ENCODE results near the gene ARHGAP32.

Gene ARHGAP32

GRCh38 chr11:129109701-129110100, 82.4 kb downstream of the ARHGAP32 start:
- no peak for DNase-seq (ENCODE audit: low read depth)

- no peak for DNase-seq (ENCODE audit: low read depth)
Measured at GRCh38 chr11:129106788-129107187, 85.3 kb downstream of the ARHGAP32 start.

- no peak for DNase-seq (ENCODE audit: low read depth)
Measured at GRCh38 chr11:129102756-129103155, 89.4 kb downstream of the ARHGAP32 start.

GRCh38 chr11:129102225-129102624, 89.9 kb downstream of the ARHGAP32 start:
- DNase-seq (ENCODE audit: low read depth) = no peak

GRCh38 chr11:129093283-129093682, 98.8 kb downstream of the ARHGAP32 start:
- DNase-seq (ENCODE audit: low read depth) = no peak

- no peak for DNase-seq (ENCODE audit: low read depth)
Measured at GRCh38 chr11:129090056-129090455, 102.1 kb downstream of the ARHGAP32 start.

DNA sequence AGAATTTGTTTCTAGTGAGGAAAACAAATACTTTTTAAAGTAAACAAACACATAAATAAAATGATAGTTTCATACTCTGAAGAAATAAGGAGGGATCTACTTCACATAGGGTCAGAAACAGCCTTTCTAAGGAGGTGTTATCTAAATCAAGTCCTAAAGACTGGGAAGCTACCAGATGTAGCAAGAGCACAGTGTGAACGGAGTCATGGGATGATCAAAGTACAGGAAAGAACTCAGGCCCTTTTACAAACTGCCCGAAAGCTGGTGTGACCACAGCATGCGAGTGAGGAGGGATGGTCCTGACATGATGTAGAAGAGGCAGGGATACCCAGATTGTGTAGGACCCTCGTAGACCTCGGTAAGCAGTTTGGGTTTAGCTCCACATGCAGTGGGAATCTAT, 102.8 kb downstream of the ARHGAP32 start:
- no peak for DNase-seq (ENCODE audit: low read depth)

DNA sequence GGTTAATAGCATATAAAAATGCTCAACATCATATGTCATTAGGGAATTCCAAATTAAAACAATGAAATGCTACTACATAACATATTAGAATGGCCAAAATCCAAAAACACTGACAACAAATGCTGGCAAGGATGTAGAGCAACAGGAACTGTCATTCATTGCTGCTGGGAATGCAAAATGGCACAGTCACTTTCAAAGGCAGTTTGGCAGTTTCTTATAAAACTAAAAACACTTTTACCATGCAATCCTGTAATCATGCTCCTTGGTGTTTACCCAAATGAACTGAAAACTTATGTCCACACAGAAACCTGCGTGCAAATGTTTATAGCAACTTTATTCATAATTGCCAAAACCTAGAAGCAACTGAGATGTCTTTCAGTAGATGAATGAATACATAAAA, 105.1 kb downstream of the ARHGAP32 start:
- no peak for DNase-seq (ENCODE audit: low read depth)

DNA sequence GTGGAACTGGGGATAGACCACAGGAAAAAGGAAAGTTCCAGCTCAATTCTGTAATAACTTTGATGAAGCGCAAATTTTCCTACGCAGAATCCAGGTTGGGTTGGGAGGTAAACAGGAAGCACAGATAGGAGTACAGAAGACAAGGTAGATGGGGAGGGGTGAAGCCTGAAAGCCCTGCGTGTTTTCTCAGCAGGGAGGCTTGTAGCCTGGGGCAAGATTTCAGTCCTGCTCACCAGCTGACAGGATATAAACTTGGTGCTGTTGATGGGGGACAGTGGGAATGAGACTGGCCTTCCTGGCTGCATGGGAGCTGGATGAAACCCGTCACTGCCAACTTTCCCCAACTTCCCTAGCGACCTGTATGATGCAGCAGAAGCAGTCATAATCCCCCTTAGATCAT, 114.9 kb downstream of the ARHGAP32 start:
- DNase-seq (ENCODE audit: low read depth) = no peak

- DNase-seq (ENCODE audit: low read depth) = no peak
Measured at GRCh38 chr11:129075757-129076156, 116.4 kb downstream of the ARHGAP32 start.

- no peak for DNase-seq (ENCODE audit: low read depth)
Measured at GRCh38 chr11:129067454-129067853, 124.7 kb downstream of the ARHGAP32 start.

- DNase-seq (ENCODE audit: low read depth) = no peak
Measured at GRCh38 chr11:129066229-129066628, 125.9 kb downstream of the ARHGAP32 start.

- no peak for DNase-seq (ENCODE audit: low read depth)
Measured at GRCh38 chr11:129063118-129063517, 129.0 kb downstream of the ARHGAP32 start.

GRCh38 chr11:129061492-129062230, 130.5 kb downstream of the ARHGAP32 start:
- DNase-seq (ENCODE audit: low read depth) = no peak

- no peak for DNase-seq (ENCODE audit: low read depth)
Measured at GRCh38 chr11:129056916-129057315, 135.2 kb downstream of the ARHGAP32 start.

DNA sequence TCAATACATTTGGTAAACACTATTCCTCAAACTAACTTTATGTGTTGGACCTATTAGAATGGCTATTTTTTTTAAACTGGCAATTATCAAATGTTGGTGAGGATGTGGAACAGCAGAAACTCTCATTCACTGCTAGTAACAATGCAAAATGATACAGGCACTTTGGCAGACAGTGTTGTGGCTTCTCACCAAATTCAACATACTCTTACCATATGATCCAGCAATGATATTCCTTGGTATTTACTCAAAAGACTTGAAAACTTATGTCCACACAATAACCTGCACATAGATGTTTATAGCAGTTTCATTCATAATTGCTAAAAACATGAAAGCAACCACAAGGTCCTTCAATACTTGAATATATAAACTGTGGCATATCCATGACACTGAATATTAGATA, 136.9 kb downstream of the ARHGAP32 start:
- DNase-seq (ENCODE audit: low read depth) = no peak

DNA sequence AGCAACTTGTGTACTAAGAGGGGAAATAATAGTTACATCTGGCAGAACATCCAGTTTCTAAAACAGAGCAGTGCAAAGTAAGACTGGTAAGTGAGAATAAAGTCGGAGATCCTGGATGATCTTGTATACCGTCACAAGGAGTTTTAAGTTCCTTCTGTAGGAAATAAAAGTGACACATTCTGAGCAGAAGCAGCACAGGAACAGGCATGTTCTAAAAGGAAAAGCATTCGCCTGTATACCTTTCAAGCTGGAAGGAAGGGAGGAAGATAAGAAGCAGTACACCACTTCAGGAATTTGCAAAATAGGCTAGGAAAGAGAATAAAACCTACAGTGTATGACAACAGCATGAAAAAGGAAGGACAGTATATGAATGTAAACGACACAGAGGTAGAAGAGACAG, 143.2 kb downstream of the ARHGAP32 start:
- DNase-seq (ENCODE audit: low read depth) = no peak

DNA sequence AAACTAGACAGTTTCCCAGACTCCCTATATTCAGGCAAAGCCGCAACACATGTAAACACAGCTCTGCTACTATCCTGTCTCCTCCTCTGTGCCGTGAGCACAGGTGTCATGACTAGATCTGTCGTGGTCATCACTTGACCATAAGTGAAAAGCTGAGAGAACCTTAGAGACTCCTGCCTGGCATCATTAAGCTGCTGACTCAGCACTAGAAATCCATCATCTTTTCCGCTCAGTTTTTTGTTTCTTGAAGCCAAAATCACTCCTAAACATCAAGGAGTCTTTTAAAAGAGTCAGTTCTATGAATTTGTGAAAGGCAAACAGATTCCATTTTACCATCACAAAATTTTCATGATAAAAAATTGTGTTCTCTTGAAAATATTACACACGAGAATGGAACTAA, 147.0 kb downstream of the ARHGAP32 start:
- DNase-seq (ENCODE audit: low read depth) = no peak

- DNase-seq (ENCODE audit: low read depth) = no peak
Measured at GRCh38 chr11:129042503-129042902, 149.6 kb downstream of the ARHGAP32 start.

- DNase-seq (ENCODE audit: low read depth) = no peak
Measured at GRCh38 chr11:129041611-129042018, 150.5 kb downstream of the ARHGAP32 start.

DNA sequence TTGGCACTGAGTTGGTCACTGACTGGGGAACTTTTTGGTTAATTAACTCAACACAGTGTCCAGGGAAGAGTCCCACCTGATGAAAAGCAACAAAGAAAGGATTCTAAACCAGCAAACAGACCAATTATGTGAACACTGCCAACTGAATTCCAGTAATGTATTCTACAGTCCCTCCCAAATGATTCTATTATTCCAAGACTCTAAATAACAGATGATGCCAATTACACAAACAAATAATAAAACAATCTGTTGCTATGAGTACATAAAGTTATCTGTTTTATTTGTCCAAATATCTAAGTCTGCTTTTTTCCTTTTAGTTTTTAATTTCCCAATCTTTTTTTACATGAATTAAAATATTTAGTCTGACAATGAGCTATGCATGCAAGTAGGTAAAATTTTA, 151.2 kb downstream of the ARHGAP32 start:
- no peak for DNase-seq (ENCODE audit: low read depth)

DNA sequence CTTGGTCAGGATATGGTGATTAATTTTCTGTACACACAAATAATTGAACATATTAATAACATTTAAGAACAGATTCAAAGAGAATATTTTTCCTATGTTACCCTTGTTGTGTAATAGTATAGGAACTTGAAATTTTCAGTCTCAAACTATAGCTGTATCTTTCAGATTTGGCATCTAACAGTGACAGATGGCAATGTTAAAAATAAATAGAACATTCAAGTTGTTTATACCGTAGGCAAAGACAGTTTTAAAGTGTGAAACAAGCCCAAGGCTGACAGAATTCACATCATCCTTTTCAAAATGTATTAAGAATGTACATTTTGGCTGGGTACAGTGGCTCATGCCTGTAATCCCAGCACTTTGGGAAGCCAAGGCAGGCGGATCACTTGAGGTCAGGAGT, 156.9 kb downstream of the ARHGAP32 start:
- no peak for DNase-seq (ENCODE audit: low read depth)

GRCh38 chr11:129034001-129034400, 158.1 kb downstream of the ARHGAP32 start:
- no peak for DNase-seq (ENCODE audit: low read depth)

DNA sequence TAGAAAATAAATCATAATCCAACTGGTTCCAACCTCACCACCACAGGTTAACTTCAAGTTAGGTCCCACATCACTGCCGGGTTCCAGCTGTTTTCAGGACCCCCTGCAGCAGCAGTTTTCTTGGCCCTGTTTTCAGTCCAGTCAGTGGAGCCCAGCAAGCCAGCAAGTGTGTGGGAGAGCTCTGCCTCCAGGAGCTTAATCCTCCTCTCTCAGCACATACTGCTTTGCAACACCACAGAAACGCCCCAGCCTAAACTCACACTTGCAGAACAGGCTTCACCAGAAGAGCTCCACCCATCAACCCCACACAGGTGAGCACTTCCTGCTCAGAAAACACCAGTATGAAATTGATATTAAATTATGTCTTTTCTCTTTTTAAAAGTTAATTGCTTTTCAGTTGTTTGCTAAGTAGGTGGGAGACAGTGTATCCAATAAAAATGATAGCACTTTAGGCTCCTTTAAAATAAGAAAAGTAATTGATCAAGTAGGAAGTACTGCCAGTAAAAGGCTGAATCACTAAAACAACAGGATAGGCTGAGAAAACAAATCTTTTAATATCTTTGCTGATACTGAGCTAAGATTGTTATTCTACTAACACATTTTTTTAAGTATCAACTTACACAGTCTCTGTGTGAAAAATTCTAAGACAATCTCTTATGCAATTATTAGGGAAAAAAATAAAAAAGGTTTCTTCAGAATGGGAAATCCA, 168.0 kb downstream of the ARHGAP32 start:
- no peak for DNase-seq (ENCODE audit: low read depth)
